Lung (tissue), 12 donors: Measurements from ENCODE around the gene ITPKB. TPM values are rescaled to one million over a fixed set of nuclear protein-coding genes. Genes with fewer than 3 reads are reported as not detected.
"Not testable (repeated sequence)": the region's sequence is repeated elsewhere in the genome, so short reads cannot be mapped to it uniquely, and the experiment has no call there.

Experiments used
- ATAC-seq: fragments of 200-7000 bp; cut with Tn5 transposase; one replicate; pipeline ENCODE4 v1.9.1; 2020; ENCODE audit warnings: moderate number of reproducible peaks; ENCODE audit not compliant: insufficient read depth, low FRiP score
- DNase-seq, 3 donors: peaks; one replicate each; pipeline ENCODE4 v3.0.0-alpha.2; 2013 to 2017
- H3K27ac ChIP-seq, 2 donors: one replicate each; pipeline ENCODE4 v1.5.1; 2013; ENCODE audit warnings: mild to moderate bottlenecking in 2 of 2, moderate library complexity in 2 of 2, control low read depth in 1 of 2, inconsistent platforms in 1 of 2, low read depth in 1 of 2, low read length in 1 of 2
- H3K27me3 ChIP-seq, 3 donors: one replicate each; pipeline ENCODE4 v1.5.1; 2013; ENCODE audit warnings: low read length in 2 of 3; ENCODE audit not compliant: control insufficient read depth in 3 of 3, insufficient read depth in 3 of 3
- H3K36me3 ChIP-seq, 4 donors: one replicate each; pipeline ENCODE4 v1.5.1; 2013; ENCODE audit warnings: low read length in 4 of 4, mild to moderate bottlenecking in 1 of 4, moderate library complexity in 1 of 4; ENCODE audit not compliant: control insufficient read depth in 4 of 4, insufficient read depth in 4 of 4
- H3K4me1 ChIP-seq, 5 donors: one replicate each; pipeline ENCODE4 v1.5.1; 2013; ENCODE audit warnings: low read length in 5 of 5, mild to moderate bottlenecking in 2 of 5, moderate library complexity in 1 of 5; ENCODE audit not compliant: control insufficient read depth in 5 of 5, insufficient read depth in 5 of 5
- H3K4me3 ChIP-seq: one replicate; pipeline ENCODE4 v1.5.1; 2013; ENCODE audit warnings: mild to moderate bottlenecking, control low read depth, moderate library complexity
- H3K9ac ChIP-seq, 2 donors: one replicate each; pipeline ENCODE4 v1.5.1; 2013; ENCODE audit warnings: low read length in 2 of 2, control low read depth in 1 of 2; ENCODE audit not compliant: insufficient read depth in 1 of 2
- H3K9me3 ChIP-seq, 4 donors: one replicate each; pipeline ENCODE4 v1.5.1; 2013; ENCODE audit warnings: low read length in 3 of 4, mild to moderate bottlenecking in 1 of 4, moderate library complexity in 1 of 4; ENCODE audit not compliant: control insufficient read depth in 4 of 4, insufficient read depth in 3 of 4
- WGBS, 2 donors: extraction: QIAGEN DNeasy Blood & Tissue Kit; methylation state at CpG; one replicate each; pipeline ENCODE4 v1.1.7; 2013; 5-methylcytosine and 5-hydroxymethylcytosine counted together
- polyA plus RNA-seq, 2 donors: library from polyadenylated mRNA; stranded (reverse); fragments of 200-250 nt; gene quantifications; one replicate each; pipeline ENCODE4 v1.2.1, GENCODE V29; 2013
- total RNA-seq, 2 donors: library from RNA; depleted of rRNA in 1 of 2; stranded (reverse); fragments of >200 nt in 1 of 2; gene quantifications; one replicate each; pipeline ENCODE4 v1.2.1, GENCODE V29; 2014 to 2021
- TF ChIP-seq, protein P1 (sequence below): IDR thresholded peaks from 2 replicates; pipeline ENCODE4 v1.5.1; 2012; ENCODE audit warnings: mild to moderate bottlenecking; ENCODE audit errors: control extremely low read depth, extremely low read depth
- donor health status: control.
- donor health status: control.
- donor health status: Bipolar disorder and iron deficiency.
- donor health status: healthy.
- donor health status: DM: yes; HTN: yes; CAD: no.

Gene ITPKB
- total and polyA plus RNA-seq, 4 donors = 9.9 to 46.6 (median 28.1) TPM

DNA sequence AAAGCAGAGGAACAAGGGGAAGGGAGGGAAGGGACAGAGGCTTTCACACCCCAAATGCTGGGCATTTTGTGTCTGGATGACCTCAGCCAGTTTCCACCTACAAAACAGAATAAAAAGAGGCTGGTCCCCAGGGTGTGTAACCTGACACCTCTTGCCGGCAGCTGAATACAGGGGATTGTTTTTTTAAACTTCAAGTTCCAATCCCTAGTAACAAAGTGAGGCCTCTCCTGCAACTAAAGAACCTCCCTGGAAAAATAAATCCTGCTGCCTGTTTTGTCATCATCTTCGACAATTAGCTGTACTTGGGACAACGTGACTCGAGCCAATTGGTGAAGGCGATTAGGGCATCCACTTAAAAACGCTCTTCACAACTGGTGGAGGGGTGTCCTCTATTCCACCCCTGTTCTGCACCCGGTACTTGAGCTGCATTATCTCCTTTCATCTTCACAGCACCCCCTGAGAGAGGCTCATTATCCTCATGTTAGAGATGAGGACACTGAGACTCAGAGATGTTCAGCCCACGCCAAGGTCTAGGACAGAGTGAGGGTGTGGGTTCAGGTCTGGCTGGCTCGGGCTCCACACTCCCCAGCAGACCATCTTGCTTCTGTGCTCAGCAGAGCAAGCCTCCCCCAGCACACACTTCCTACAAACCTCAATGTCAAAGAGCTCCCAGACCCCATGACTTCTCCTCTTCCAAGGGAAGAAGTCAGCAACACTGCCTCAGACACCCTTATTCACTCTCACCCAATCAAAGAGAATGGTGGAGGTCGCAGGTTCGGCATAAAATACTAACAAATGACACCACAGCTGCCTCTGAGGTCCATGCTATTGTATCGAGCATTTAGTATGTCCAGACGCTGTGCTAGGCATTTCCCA is 15.2 kb downstream of the ITPKB start:
- Histone ChIP-seq H3K27ac (no peak overlapping the region), H3K9ac (no peak overlapping the region), H3K36me3 (peaks cover 0 to 10% (median 2%) of the 10 kb centered on the region in 4 donors), H3K27me3 (no peaks in the 10 kb centered on the region), H3K4me1 (peaks cover 0 to 26% (median 19%) of the 10 kb centered on the region in 5 donors), H3K4me3 (no peak overlapping the region), H3K9me3 (no peaks in the 10 kb centered on the region)
- ATAC-seq = no peak
- 61 to 76% methylated on average over 13 of the region's 13 CpGs for WGBS, 2 donors
- DNase-seq = peak; percentile 57 to 77 (median 57)
- TF ChIP-seq, protein P1, sequence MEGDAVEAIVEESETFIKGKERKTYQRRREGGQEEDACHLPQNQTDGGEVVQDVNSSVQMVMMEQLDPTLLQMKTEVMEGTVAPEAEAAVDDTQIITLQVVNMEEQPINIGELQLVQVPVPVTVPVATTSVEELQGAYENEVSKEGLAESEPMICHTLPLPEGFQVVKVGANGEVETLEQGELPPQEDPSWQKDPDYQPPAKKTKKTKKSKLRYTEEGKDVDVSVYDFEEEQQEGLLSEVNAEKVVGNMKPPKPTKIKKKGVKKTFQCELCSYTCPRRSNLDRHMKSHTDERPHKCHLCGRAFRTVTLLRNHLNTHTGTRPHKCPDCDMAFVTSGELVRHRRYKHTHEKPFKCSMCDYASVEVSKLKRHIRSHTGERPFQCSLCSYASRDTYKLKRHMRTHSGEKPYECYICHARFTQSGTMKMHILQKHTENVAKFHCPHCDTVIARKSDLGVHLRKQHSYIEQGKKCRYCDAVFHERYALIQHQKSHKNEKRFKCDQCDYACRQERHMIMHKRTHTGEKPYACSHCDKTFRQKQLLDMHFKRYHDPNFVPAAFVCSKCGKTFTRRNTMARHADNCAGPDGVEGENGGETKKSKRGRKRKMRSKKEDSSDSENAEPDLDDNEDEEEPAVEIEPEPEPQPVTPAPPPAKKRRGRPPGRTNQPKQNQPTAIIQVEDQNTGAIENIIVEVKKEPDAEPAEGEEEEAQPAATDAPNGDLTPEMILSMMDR = no peak

DNA sequence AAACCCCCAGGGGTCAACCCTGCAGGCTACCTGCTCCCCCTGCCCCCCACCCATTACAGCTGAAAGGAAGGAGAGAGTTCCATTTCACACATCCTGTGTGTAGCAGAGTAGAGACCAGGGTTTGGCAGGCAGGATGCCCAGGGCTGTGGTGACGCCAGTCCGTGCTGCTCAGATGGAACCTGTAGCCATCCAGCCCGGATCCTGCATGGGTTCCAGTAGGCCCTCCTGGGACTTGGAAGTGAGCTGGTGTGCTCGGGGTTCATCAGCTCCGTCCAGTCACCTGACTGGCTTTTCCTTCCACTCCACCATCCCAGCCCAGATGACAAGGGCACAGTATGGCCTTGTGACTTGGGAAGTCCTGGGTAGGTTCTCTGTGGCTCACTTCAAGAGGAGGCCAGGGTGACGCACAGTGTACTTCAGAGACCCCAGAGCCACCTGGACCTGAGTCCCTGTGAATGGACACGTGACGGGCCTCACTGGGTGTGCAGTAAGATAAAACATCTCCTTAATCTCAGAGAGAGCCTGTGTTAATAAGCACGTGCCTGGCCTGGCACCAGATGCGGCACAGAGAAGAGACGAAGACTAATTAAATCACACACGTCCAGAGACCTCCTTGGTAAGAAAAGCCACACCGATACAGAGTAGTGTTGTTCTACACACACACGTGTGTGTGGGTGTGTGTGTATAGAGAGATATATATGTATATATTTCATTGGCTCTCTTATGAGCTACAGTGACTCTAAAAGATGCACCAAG is 16.0 kb downstream of the ITPKB start:
- no peak overlapping the region for H3K4me3 ChIP-seq
- no peaks in the 10 kb centered on the region for H3K27me3 ChIP-seq
- no peaks in the 10 kb centered on the region for H3K9me3 ChIP-seq
- TF ChIP-seq, protein P1 = no peak
- H3K36me3 ChIP-seq = peaks cover 0 to 5% (median 2%) of the 10 kb centered on the region in 4 donors
- no peak overlapping the region for H3K9ac ChIP-seq
- ATAC-seq (no peak), DNase-seq (no peak)
- peaks cover 0 to 26% (median 17%) of the 10 kb centered on the region in 5 donors for H3K4me1 ChIP-seq
- WGBS, 2 donors = 71 to 85% methylated on average over 14 of the region's 14 CpGs
- no peak overlapping the region for H3K27ac ChIP-seq

DNA sequence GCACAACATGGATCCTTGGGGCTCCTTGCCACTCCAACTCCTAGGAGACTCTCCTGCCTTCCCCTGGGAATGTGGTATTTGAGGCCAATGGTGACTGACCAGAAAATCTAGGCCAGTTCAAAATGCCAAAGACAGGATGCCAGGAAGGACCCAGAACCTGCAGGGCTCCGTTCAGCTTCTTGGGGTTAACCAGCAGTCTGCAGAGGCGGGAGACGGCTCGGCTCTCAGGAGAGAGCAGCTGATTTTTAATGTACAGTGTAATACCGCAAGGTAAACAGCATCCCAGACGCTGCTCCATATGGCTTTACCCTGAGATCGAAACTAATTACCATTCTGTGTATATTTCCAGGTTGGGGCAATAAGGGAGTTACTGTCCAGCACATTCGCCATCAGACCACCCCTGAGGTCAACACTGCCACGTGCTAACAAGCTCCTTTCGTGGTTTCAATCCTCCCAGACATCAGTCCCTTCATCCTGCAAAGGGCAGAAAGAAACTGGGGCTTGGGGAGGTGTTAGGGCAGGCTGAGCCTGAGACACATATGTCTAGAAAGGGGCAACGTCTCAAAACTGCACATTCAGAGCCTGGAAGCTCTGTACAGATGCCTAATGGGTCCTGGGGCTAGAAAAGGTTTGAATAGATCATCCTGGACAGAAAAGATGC is 16.7 kb downstream of the ITPKB start:
- TF ChIP-seq, protein P1 = no peak
- 85 to 86% methylated on average over 11 of the region's 11 CpGs for WGBS, 2 donors
- no peak overlapping the region for H3K9ac ChIP-seq
- DNase-seq = no peak
- H3K36me3 ChIP-seq = peaks cover 0 to 5% (median 2%) of the 10 kb centered on the region in 4 donors
- H3K27me3 ChIP-seq = no peaks in the 10 kb centered on the region
- H3K27ac ChIP-seq = no peak overlapping the region
- peaks cover 0 to 23% (median 19%) of the 10 kb centered on the region in 5 donors for H3K4me1 ChIP-seq
- ATAC-seq = no peak
- H3K9me3 ChIP-seq = no peaks in the 10 kb centered on the region
- H3K4me3 ChIP-seq = no peak overlapping the region

DNA sequence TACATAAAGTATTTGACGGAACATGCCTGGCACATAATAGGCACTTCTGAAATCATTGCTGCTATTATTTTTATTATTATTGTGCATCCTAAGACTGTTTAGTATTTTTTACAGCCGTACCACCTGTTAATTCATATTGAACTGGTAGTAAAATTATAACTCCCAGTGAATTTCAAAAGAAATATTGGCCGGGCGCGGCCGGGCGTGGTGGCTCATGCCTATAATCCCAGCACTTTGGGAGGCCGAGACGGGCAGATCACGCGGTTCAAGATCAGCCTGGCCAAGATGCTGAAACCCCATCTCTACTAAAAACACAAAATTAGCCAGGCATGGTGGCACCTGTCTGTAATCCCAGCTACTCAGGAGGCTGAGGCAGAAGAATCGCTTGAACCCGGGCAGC is 18.5 kb downstream of the ITPKB start:
- H3K9ac ChIP-seq, H3K27me3 ChIP-seq, ATAC-seq, H3K9me3 ChIP-seq, H3K4me3 ChIP-seq, DNase-seq, H3K36me3 ChIP-seq, H3K27ac ChIP-seq: not testable (repeated sequence)
- peaks cover 0 to 23% (median 15%) of the 10 kb centered on the region in 5 donors for H3K4me1 ChIP-seq
- 97 to 98% methylated on average over 13 of the region's 13 CpGs for WGBS, 2 donors
